Measurements from ENCODE around the gene DDX10. TPM values are rescaled to one million over a fixed set of nuclear protein-coding genes. Genes with fewer than 3 reads are reported as not detected.

Gene DDX10
- total and polyA plus RNA-seq, 9 of the 15 experiments (the other 6 are each of a cell fraction or from before 2014, with no cell fraction given) = 33.9 to 94.6 (median 50.7) TPM

DNA sequence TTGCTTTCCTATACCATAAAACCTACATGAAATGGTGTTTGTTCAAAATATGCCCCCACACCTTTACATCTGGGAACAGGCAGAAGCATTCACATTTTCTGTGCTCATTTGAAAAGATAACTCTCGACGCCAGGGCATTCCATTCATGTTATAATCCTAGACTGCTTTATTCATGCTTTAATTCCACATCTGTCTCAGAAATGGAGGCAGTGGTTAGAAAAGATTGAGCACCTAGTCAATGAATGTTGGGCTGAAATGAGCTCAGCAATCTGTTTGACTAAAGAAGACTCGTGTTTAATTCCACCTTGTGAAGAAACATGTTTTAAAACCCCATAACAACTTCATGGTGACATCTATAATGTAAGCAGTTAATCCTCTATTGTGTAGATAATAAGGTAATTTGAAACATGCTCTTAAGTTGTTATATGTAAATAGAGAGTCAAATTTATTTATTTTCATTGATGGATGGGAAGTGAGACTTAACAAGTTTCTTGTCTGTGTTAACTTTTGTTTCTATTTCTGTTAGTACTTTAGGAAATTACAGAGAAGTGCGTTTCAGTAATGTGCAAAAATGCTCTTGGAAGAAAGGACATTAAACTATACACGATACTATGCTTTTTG lies 217.5 kb downstream of the DDX10 start (continued):
- TF ChIP-seq, protein P1, sequence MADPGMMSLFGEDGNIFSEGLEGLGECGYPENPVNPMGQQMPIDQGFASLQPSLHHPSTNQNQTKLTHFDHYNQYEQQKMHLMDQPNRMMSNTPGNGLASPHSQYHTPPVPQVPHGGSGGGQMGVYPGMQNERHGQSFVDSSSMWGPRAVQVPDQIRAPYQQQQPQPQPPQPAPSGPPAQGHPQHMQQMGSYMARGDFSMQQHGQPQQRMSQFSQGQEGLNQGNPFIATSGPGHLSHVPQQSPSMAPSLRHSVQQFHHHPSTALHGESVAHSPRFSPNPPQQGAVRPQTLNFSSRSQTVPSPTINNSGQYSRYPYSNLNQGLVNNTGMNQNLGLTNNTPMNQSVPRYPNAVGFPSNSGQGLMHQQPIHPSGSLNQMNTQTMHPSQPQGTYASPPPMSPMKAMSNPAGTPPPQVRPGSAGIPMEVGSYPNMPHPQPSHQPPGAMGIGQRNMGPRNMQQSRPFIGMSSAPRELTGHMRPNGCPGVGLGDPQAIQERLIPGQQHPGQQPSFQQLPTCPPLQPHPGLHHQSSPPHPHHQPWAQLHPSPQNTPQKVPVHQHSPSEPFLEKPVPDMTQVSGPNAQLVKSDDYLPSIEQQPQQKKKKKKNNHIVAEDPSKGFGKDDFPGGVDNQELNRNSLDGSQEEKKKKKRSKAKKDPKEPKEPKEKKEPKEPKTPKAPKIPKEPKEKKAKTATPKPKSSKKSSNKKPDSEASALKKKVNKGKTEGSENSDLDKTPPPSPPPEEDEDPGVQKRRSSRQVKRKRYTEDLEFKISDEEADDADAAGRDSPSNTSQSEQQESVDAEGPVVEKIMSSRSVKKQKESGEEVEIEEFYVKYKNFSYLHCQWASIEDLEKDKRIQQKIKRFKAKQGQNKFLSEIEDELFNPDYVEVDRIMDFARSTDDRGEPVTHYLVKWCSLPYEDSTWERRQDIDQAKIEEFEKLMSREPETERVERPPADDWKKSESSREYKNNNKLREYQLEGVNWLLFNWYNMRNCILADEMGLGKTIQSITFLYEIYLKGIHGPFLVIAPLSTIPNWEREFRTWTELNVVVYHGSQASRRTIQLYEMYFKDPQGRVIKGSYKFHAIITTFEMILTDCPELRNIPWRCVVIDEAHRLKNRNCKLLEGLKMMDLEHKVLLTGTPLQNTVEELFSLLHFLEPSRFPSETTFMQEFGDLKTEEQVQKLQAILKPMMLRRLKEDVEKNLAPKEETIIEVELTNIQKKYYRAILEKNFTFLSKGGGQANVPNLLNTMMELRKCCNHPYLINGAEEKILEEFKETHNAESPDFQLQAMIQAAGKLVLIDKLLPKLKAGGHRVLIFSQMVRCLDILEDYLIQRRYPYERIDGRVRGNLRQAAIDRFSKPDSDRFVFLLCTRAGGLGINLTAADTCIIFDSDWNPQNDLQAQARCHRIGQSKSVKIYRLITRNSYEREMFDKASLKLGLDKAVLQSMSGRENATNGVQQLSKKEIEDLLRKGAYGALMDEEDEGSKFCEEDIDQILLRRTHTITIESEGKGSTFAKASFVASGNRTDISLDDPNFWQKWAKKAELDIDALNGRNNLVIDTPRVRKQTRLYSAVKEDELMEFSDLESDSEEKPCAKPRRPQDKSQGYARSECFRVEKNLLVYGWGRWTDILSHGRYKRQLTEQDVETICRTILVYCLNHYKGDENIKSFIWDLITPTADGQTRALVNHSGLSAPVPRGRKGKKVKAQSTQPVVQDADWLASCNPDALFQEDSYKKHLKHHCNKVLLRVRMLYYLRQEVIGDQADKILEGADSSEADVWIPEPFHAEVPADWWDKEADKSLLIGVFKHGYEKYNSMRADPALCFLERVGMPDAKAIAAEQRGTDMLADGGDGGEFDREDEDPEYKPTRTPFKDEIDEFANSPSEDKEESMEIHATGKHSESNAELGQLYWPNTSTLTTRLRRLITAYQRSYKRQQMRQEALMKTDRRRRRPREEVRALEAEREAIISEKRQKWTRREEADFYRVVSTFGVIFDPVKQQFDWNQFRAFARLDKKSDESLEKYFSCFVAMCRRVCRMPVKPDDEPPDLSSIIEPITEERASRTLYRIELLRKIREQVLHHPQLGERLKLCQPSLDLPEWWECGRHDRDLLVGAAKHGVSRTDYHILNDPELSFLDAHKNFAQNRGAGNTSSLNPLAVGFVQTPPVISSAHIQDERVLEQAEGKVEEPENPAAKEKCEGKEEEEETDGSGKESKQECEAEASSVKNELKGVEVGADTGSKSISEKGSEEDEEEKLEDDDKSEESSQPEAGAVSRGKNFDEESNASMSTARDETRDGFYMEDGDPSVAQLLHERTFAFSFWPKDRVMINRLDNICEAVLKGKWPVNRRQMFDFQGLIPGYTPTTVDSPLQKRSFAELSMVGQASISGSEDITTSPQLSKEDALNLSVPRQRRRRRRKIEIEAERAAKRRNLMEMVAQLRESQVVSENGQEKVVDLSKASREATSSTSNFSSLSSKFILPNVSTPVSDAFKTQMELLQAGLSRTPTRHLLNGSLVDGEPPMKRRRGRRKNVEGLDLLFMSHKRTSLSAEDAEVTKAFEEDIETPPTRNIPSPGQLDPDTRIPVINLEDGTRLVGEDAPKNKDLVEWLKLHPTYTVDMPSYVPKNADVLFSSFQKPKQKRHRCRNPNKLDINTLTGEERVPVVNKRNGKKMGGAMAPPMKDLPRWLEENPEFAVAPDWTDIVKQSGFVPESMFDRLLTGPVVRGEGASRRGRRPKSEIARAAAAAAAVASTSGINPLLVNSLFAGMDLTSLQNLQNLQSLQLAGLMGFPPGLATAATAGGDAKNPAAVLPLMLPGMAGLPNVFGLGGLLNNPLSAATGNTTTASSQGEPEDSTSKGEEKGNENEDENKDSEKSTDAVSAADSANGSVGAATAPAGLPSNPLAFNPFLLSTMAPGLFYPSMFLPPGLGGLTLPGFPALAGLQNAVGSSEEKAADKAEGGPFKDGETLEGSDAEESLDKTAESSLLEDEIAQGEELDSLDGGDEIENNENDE (IDR thresholded peaks at IDR 0.05; ENCODE audit: low read depth, low read length) = no peak
- no peak for TF ChIP-seq HSF4 (CRISPR knock-in tag; IDR thresholded peaks at IDR 0.05; ENCODE audit: borderline replicate concordance)
- TF ChIP-seq, protein P2, sequence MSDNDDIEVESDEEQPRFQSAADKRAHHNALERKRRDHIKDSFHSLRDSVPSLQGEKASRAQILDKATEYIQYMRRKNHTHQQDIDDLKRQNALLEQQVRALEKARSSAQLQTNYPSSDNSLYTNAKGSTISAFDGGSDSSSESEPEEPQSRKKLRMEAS (CRISPR knock-in tag; IDR thresholded peaks at IDR 0.05) = no peak
- no peak for TF ChIP-seq NFXL1 (CRISPR knock-in tag; IDR thresholded peaks at IDR 0.05)
- no peak for TF ChIP-seq PTTG1 (tag; IDR thresholded peaks at IDR 0.05; ENCODE audit: low read depth)
- no peak for TF ChIP-seq MAZ (CRISPR knock-in tag; conservative IDR thresholded peaks at IDR 0.05 in 1 of 2, IDR thresholded peaks at IDR 0.05 in 1 of 2)
- TF ChIP-seq TAF9B (IDR thresholded peaks at IDR 0.05; ENCODE audit: partially characterized antibody) = no peak
- TF ChIP-seq SRSF3 (IDR thresholded peaks at IDR 0.05; ENCODE audit: insufficient read depth, low read length) = no peak
- no peak for TF ChIP-seq TCFL5 (CRISPR knock-in tag; conservative IDR thresholded peaks at IDR 0.05)
- TF ChIP-seq SMAD1 (IDR thresholded peaks at IDR 0.05; ENCODE audit: low read depth, low read length, partially characterized antibody) = no peak
